K562 (cell line): Measurements from ENCODE around the gene GART. TPM values are rescaled to one million over a fixed set of nuclear protein-coding genes. Genes with fewer than 3 reads are reported as not detected.
A peak's percentile ranks its signal among the peaks of the same experiment; 100 is the strongest.

ENCODE experiments used
- ARNT ChIP-seq, 2 experiments: fragments of 450-650 bp; IDR thresholded peaks; 2 replicates each; pipeline ENCODE4 v1.6.1; 2016; ENCODE audit warnings: mild to moderate bottlenecking in 1 of 2
- ATF1 ChIP-seq, 2 experiments: fragments of 450-650 bp in 1 of 2; IDR thresholded peaks; 2 replicates each; pipeline ENCODE4 v1.6.1; 2016; ENCODE audit warnings: missing compliant biosample characterization in 1 of 2, missing genetic modification characterization in 1 of 2
- CC2D1A ChIP-seq: fragments of 450-650 bp; IDR thresholded peaks from 2 replicates; pipeline ENCODE4 v1.6.1; 2017; ENCODE audit warnings: mild to moderate bottlenecking
- CREB1 ChIP-seq, 2 experiments: sonication (generic) in 1 of 2; formaldehyde crosslinking in 1 of 2; IDR thresholded peaks; 2 replicates each; pipeline versions ENCODE4 v1.6.1 to v1.8.0; 2012 to 2022; ENCODE audit warnings: inconsistent platforms in 1 of 2, mild to moderate bottlenecking in 1 of 2, missing genetic modification reagents in 1 of 2, moderate library complexity in 1 of 2
- EGR1 ChIP-seq: fragments of 450-650 bp; conservative IDR thresholded peaks from 2 replicates; pipeline ENCODE4 v1.6.1; 2017; ENCODE audit warnings: mild to moderate bottlenecking
- ELK3 ChIP-seq: fragments of 450-650 bp; formaldehyde crosslinking; IDR thresholded peaks from 2 replicates; pipeline ENCODE4 v1.4.0; 2020; ENCODE audit warnings: mild to moderate bottlenecking
- ETS2 ChIP-seq: IDR thresholded peaks from 2 replicates; pipeline ENCODE4 v1.6.1; 2016; ENCODE audit warnings: borderline replicate concordance, missing genetic modification characterization, mild to moderate bottlenecking, moderate library complexity, missing compliant biosample characterization; ENCODE audit not compliant: poor library complexity, severe bottlenecking
- HNRNPUL1 ChIP-seq: fragments of 200-400 bp; formaldehyde crosslinking; IDR thresholded peaks from 2 replicates; pipeline ENCODE4 v1.6.1; 2017; ENCODE audit warnings: low read length
- JUNB ChIP-seq: fragments of 450-650 bp; formaldehyde crosslinking; conservative IDR thresholded peaks from 2 replicates; pipeline ENCODE4 v1.4.0; 2020; ENCODE audit warnings: mild to moderate bottlenecking
- NCOR1 ChIP-seq: fragments of 450-650 bp; IDR thresholded peaks from 2 replicates; pipeline ENCODE4 v1.6.1; 2016; ENCODE audit warnings: mild to moderate bottlenecking, moderate library complexity
- NR1H2 ChIP-seq: sonication (generic); formaldehyde crosslinking; IDR thresholded peaks from 2 replicates; pipeline ENCODE4 v1.4.0; 2020; ENCODE audit warnings: mild to moderate bottlenecking, missing genetic modification reagents
- PML ChIP-seq: IDR thresholded peaks from 2 replicates; pipeline ENCODE4 v1.6.1; 2012; ENCODE audit warnings: low read length, inconsistent platforms
- POLR2AphosphoS5 ChIP-seq: IDR thresholded peaks from 2 replicates; pipeline ENCODE4 v1.6.1; 2011; ENCODE audit warnings: mild to moderate bottlenecking, low read depth, low read length, moderate library complexity; ENCODE audit not compliant: control insufficient read depth, insufficient read depth
- SIN3A ChIP-seq, 2 experiments: fragments of 150-350 bp in 1 of 2; IDR thresholded peaks; 2 replicates each; pipeline ENCODE4 v1.6.1; 2011 to 2016; ENCODE audit warnings: borderline replicate concordance in 2 of 2, low read depth in 2 of 2, low read length in 2 of 2, mild to moderate bottlenecking in 2 of 2, moderate library complexity in 2 of 2; ENCODE audit not compliant: control insufficient read depth in 1 of 2
- SREBF2 ChIP-seq: sonication (generic); formaldehyde crosslinking; IDR thresholded peaks from 2 replicates; pipeline ENCODE4 v1.4.0; 2020; ENCODE audit warnings: mild to moderate bottlenecking, missing genetic modification reagents
- TARDBP ChIP-seq: fragments of 450-650 bp; IDR thresholded peaks from 2 replicates; pipeline ENCODE4 v1.6.1; 2016
- TFAM ChIP-seq: fragments of 250-450 bp; sonication (Bioruptor Pico); conservative IDR thresholded peaks from 2 replicates; pipeline ENCODE4 v1.5.0; 2021; ENCODE audit warnings: mild to moderate bottlenecking, moderate library complexity
- ZMIZ1 ChIP-seq, 2 experiments: fragments of 150-350 bp in 1 of 2; IDR thresholded peaks; 2 replicates each; pipeline ENCODE4 v1.6.1; 2012 to 2016; ENCODE audit warnings: low read depth in 2 of 2, low read length in 2 of 2, mild to moderate bottlenecking in 1 of 2, moderate library complexity in 1 of 2
- ZNF133 ChIP-seq: fragments of 250-450 bp; sonication (Bioruptor Pico); IDR thresholded peaks from 2 replicates; pipeline ENCODE4 v1.4.0; 2020; ENCODE audit warnings: mild to moderate bottlenecking
- ZNF174 ChIP-seq: fragments of 250-450 bp; sonication (Bioruptor Pico); IDR thresholded peaks from 2 replicates; pipeline ENCODE4 v1.4.0; 2020; ENCODE audit warnings: mild to moderate bottlenecking
- ZSCAN29 ChIP-seq: fragments of 450-650 bp; IDR thresholded peaks from 2 replicates; pipeline ENCODE4 v1.6.1; 2017
- ZSCAN32 ChIP-seq: fragments of 450-650 bp; formaldehyde crosslinking; IDR thresholded peaks from 2 replicates; pipeline ENCODE4 v1.4.0; 2020; ENCODE audit warnings: mild to moderate bottlenecking, moderate library complexity
- polyA plus RNA-seq, 8 experiments: library from polyadenylated mRNA; depleted of rRNA in 4 of 8; stranded (reverse) in 5 of 8; unstranded in 3 of 8; fragments of >200 nt; fragmentation: Nextera tagmentation in 2 of 8; fragmentation: Illumina TruSeq in 1 of 8; extraction: Ambion mirVana in 2 of 8; extraction: Trizol in 1 of 8; gene quantifications; 2 replicates each; pipeline versions ENCODE4 v1.2.1 to v1.2.3, GENCODE V29; 2011 to 2014; ENCODE audit warnings: inconsistent platforms in 1 of 8, missing spikeins in 1 of 8
- total RNA-seq, 7 experiments: library from RNA; depleted of rRNA in 6 of 7; stranded (reverse); fragments of >200 nt in 6 of 7; fragmentation: Illumina TruSeq in 2 of 7; extraction: Trizol in 2 of 7; gene quantifications; 2 replicates each; pipeline versions ENCODE4 v1.2.1 to v1.2.3, GENCODE V29; 2011 to 2021; ENCODE audit warnings: low replicate concordance in 1 of 7
- TF ChIP-seq, protein P1 (sequence below), 2 experiments: IDR thresholded peaks; 2 replicates each; pipeline ENCODE4 v1.6.1; 2011; ENCODE audit warnings: borderline replicate concordance in 1 of 2, control low read depth in 1 of 2, low read depth in 1 of 2, low read length in 1 of 2, mild to moderate bottlenecking in 1 of 2, mixed read lengths in 1 of 2, moderate library complexity in 1 of 2; ENCODE audit not compliant: insufficient read depth in 1 of 2, insufficient read length in 1 of 2, poor library complexity in 1 of 2, severe bottlenecking in 1 of 2; ENCODE audit errors: extremely low read depth in 1 of 2

Gene GART
- total and polyA plus RNA-seq, 9 of the 15 experiments (the other 6 are each of a cell fraction or from before 2014, with no cell fraction given) = 141 to 429 (median 349) TPM

DNA sequence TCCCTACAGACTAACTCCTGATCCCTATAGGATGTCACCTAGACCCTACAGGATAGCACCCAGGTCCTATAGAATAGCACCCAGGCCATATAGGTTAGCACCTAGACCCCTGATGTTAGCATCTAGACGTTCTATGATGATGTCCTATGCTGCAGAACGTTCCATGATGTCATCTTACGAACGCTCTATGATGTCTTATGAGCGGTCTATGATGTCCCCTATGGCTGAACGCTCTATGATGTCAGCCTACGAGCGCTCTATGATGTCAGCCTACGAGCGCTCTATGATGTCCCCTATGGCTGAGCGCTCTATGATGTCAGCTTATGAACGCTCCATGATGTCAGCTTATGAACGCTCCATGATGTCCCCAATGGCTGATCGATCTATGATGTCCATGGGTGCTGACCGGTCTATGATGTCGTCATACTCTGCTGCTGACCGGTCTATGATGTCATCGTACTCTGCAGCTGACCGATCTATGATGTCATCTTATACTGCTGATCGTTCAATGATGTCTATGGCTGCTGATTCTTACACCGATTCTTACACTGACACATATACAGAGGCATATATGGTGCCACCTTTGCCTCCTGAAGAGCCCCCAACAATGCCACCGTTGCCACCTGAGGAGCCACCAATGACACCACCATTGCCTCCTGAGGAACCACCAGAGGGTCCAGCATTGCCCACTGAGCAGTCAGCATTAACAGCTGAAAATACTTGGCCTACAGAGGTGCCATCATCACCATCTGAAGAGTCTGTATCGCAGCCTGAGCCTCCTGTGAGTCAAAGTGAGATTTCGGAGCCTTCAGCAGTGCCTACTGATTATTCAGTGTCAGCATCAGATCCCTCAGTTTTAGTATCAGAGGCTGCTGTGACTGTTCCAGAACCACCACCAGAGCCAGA is 10.4 kb upstream of the GART start (continued):
- TF ChIP-seq ZMIZ1 (IDR thresholded peaks at IDR 0.05; ENCODE audit: low read depth in 2 of 2, low read length in 2 of 2) (no peak), ZSCAN29 (no peak), JUNB (CRISPR knock-in tag) (peak; percentile 94), ZNF174 (CRISPR knock-in tag) (no peak), TFAM (CRISPR knock-in tag) (no peak), POLR2AphosphoS5 (peak; percentile 29), ARNT (IDR thresholded peaks at IDR 0.05) (no peak), SIN3A (IDR thresholded peaks at IDR 0.05; ENCODE audit: borderline replicate concordance in 2 of 2, control insufficient read depth in 1 of 2, low read depth in 2 of 2, low read length in 2 of 2) (peak in 1 of 2 experiments; percentile 48; a peak in 1 of 4 replicates), ZSCAN32 (CRISPR knock-in tag) (no peak), EGR1 (no peak), NR1H2 (no peak), ELK3 (no peak), ETS2 (tag) (no peak), CC2D1A (no peak), ZNF133 (CRISPR knock-in tag) (no peak), HNRNPUL1 (no peak), PML (peak; percentile 16; the same call in 1 of the 2 replicates), NCOR1 (no peak), ATF1 (CRISPR knock-in tag; IDR thresholded peaks at IDR 0.05) (no peak), ATF1 (tag; IDR thresholded peaks at IDR 0.05) (peak; percentile 95), TARDBP (peak; percentile 48; the same call in 1 of the 2 replicates), CREB1 (IDR thresholded peaks at IDR 0.05) (peak; percentile 94), CREB1 (CRISPR knock-in tag; IDR thresholded peaks at IDR 0.05) (peak; percentile 96), SREBF2 (CRISPR knock-in tag) (no peak)
- TF ChIP-seq, protein P1, sequence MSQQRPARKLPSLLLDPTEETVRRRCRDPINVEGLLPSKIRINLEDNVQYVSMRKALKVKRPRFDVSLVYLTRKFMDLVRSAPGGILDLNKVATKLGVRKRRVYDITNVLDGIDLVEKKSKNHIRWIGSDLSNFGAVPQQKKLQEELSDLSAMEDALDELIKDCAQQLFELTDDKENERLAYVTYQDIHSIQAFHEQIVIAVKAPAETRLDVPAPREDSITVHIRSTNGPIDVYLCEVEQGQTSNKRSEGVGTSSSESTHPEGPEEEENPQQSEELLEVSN (IDR thresholded peaks at IDR 0.05; ENCODE audit: borderline replicate concordance in 1 of 2, extremely low read depth in 1 of 2, insufficient read depth in 1 of 2, insufficient read length in 1 of 2, low read depth in 1 of 2, low read length in 1 of 2, poor library complexity in 1 of 2, severe bottlenecking in 1 of 2) = no peak
